Stimulated activated CD4-positive, alpha-beta T cell treated with anti-CD3 and anti-CD28 coated beads, Interleukin-15, amount 100 ng/mL, for 48 hours (primary cell): ENCODE measurements around the gene CPM.
"Not testable (repeated sequence)": the region's sequence is repeated elsewhere in the genome, so short reads cannot be mapped to it uniquely, and the experiment has no call there.

Source experiments
- DNase-seq, 2 donors: peaks; one replicate each; pipeline ENCODE4 v3.0.0-alpha.2; 2020; ENCODE audit warnings: low read depth in 2 of 2

The CPM gene

GRCh38 chr12:68851592-68852306, 81.2 kb downstream of the CPM start:
- DNase-seq: no peak

DNA sequence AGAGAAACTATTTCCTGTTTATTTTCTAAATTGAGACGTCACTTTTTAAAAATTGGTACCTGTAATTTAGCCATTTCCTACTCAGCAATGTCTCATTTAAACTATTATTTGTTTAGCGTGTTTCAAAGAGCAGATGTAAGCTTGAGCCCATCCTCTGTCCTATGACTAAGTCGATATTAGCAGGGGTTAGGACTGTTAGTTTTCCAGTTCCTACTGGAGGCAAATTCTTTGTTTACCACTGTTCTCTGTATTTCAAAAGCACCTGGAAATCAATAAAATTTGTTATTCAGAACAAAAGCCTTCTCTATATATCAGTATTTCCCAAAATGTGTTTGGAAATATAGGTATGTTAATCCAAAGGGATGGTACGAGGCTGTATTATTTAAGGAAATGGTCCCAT, 82.6 kb downstream of the CPM start:
- DNase-seq: no peak

DNA sequence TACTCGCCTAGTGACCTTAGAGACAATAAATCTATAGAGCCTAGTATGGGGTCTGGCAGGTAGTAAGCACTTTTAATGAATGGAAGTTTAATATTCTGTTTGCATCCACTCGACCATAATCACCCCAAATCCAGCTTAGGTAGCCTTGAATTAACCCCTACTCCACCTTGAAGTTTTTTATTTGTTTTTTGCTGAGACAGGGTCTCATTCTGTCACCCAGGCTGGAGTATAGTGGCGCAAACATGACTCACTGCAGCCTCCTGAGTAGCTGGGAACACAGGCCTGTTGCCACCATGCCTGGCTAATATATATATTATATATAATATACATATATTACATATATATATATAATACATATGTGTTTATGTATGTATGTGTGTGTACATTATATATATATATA, 86.2 kb downstream of the CPM start:
- no peak for DNase-seq

- no peak for DNase-seq
Measured at GRCh38 chr12:68844788-68845695, 87.9 kb downstream of the CPM start.

- no peak for DNase-seq
Measured at GRCh38 chr12:68844318-68844745, 88.6 kb downstream of the CPM start.

GRCh38 chr12:68842784-68843567, 90.0 kb downstream of the CPM start:
- DNase-seq: no peak

- no peak for DNase-seq
Measured at GRCh38 chr12:68842123-68842522, 90.8 kb downstream of the CPM start.

- no peak for DNase-seq
Measured at GRCh38 chr12:68841717-68842116, 91.3 kb downstream of the CPM start.

GRCh38 chr12:68841175-68841574, 91.8 kb downstream of the CPM start:
- DNase-seq: not testable (repeated sequence)

GRCh38 chr12:68839183-68840147, 93.5 kb downstream of the CPM start:
- DNase-seq: no peak

- DNase-seq: no peak
Measured at GRCh38 chr12:68838046-68838886, 94.7 kb downstream of the CPM start.

- DNase-seq: no peak
Measured at GRCh38 chr12:68837215-68837614, 95.8 kb downstream of the CPM start.

- DNase-seq: no peak
Measured at GRCh38 chr12:68835333-68835908, 97.5 kb downstream of the CPM start.

- no peak for DNase-seq
Measured at GRCh38 chr12:68833508-68833907, 99.5 kb downstream of the CPM start.

- no peak for DNase-seq
Measured at GRCh38 chr12:68832504-68832867, 100.5 kb downstream of the CPM start.

DNA sequence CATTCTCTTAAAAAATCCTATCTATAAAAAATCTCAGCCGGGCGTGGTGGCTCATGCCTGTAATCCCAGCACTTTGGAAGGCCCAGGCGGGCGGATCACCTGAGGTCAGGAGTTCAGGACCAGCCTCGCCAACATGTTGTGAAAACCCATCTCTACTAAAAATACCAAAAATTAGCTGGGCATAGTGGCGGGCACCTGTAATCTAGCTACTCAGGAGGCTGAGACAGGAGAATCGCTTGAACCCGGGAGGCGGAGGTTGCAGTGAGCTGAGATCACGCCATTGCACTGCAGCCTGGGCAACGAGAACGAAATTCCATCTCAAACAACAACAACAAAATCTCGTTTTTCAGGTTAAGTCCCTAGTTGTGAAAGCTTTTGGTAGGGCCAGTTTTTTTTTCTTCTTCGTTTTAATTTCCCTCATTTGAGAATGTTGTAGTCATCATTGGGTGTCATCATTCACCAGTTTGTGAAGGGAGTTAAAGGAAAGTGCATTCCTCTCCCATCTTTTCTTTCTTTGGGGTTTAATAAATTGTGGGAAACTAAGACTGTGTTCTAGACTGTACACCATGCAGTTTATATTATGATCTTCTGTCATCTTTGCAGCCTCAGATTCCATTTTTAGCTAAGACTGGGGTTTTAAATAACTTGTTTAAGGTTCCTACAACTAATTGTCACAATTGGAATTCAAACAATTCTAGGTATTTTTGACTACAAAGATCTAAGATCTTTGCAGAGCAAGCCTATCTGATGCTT, 101.0 kb downstream of the CPM start:
- no peak for DNase-seq

DNA sequence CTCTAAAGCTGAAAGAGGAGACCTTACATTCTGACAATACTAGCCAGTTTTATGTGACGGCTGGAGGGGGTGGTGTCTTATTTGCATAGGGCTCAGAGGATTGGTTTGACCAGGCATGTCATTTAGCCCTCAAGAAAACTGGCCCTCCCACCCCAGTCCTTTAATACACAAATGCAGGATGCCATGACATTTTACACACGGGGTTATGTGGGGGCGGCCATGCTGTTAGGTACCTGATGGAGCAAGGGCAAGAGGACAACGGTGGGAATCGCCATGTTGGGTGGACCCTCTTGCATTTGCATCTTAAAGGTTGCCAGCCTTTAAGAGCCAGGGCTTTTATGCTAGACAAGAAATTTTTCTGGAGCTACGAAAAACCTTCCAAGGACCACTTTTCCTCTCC, 101.7 kb downstream of the CPM start:
- DNase-seq: no peak

- DNase-seq: no peak
Measured at GRCh38 chr12:68828672-68829068, 104.3 kb downstream of the CPM start.
